ENCODE results near the gene SPDYE8.
"Not testable (repeated sequence)": the region's sequence is repeated elsewhere in the genome, so short reads cannot be mapped to it uniquely, and the experiment has no call there.

Gene SPDYE8

GRCh38 chr7:72976434-72976833, 53.1 kb downstream of the SPDYE8 start:
- H3K9ac ChIP-seq (ENCODE audit: low read length in 2 of 2); H3K36me3 ChIP-seq (ENCODE audit: control insufficient read depth in 2 of 2, insufficient read depth in 2 of 2, low read length in 2 of 2); H3K4me3 ChIP-seq (ENCODE audit: low read length in 2 of 2); H3K27ac ChIP-seq (ENCODE audit: low read length); H3K9me3 ChIP-seq (ENCODE audit: control insufficient read depth in 2 of 2, low read length in 2 of 2); H3K27me3 ChIP-seq (ENCODE audit: control insufficient read depth in 1 of 2, insufficient read depth in 2 of 2, low read length in 2 of 2); H3K4me1 ChIP-seq (ENCODE audit: control insufficient read depth, insufficient read depth, low read length): not testable (repeated sequence)

GRCh38 chr7:72975656-72976286, 53.8 kb downstream of the SPDYE8 start:
- H3K27ac ChIP-seq (ENCODE audit: low read length); H3K4me3 ChIP-seq (ENCODE audit: low read length in 2 of 2); H3K27me3 ChIP-seq (ENCODE audit: control insufficient read depth in 1 of 2, insufficient read depth in 2 of 2, low read length in 2 of 2); H3K9ac ChIP-seq (ENCODE audit: low read length in 2 of 2); H3K4me1 ChIP-seq (ENCODE audit: control insufficient read depth, insufficient read depth, low read length); H3K9me3 ChIP-seq (ENCODE audit: control insufficient read depth in 2 of 2, low read length in 2 of 2); H3K36me3 ChIP-seq (ENCODE audit: control insufficient read depth in 2 of 2, insufficient read depth in 2 of 2, low read length in 2 of 2): not testable (repeated sequence)

DNA sequence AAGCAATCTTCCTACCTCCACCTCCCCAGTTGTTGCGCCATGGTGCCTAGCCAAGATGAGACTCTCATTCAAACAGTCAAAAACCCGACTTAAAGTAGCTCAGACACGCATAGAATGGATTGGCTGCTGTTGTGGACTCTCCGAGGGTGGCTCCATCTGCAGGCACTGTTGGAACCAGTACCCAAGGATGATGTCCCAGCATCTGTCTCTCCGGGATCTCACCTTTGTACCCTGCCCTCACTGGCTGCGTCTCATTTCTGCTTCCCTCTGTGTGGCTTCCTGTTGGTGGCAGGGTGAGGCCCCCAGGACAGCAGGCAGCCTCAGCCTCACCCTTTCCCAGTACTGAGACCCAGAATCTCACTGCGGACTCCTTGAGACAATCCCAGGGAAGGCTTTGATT, 54.8 kb downstream of the SPDYE8 start:
- H3K9me3 ChIP-seq (ENCODE audit: control insufficient read depth in 2 of 2, low read length in 2 of 2); H3K9ac ChIP-seq (ENCODE audit: low read length in 2 of 2); H3K27me3 ChIP-seq (ENCODE audit: control insufficient read depth in 1 of 2, insufficient read depth in 2 of 2, low read length in 2 of 2); H3K27ac ChIP-seq (ENCODE audit: low read length); H3K4me1 ChIP-seq (ENCODE audit: control insufficient read depth, insufficient read depth, low read length); H3K36me3 ChIP-seq (ENCODE audit: control insufficient read depth in 2 of 2, insufficient read depth in 2 of 2, low read length in 2 of 2); H3K4me3 ChIP-seq (ENCODE audit: low read length in 2 of 2): not testable (repeated sequence)

GRCh38 chr7:72971505-72971904, 58.1 kb downstream of the SPDYE8 start:
- not testable (repeated sequence) for H3K36me3 ChIP-seq (ENCODE audit: control insufficient read depth in 2 of 2, insufficient read depth in 2 of 2, low read length in 2 of 2); H3K9me3 ChIP-seq (ENCODE audit: control insufficient read depth in 2 of 2, low read length in 2 of 2); H3K4me3 ChIP-seq (ENCODE audit: low read length in 2 of 2); H3K4me1 ChIP-seq (ENCODE audit: control insufficient read depth, insufficient read depth, low read length); H3K9ac ChIP-seq (ENCODE audit: low read length in 2 of 2); H3K27me3 ChIP-seq (ENCODE audit: control insufficient read depth in 1 of 2, insufficient read depth in 2 of 2, low read length in 2 of 2); H3K27ac ChIP-seq (ENCODE audit: low read length)
